ENCODE results near the gene SUZ12. TPM values are rescaled to one million over a fixed set of nuclear protein-coding genes. Genes with fewer than 3 reads are reported as not detected.
"Not testable (repeated sequence)": the region's sequence is repeated elsewhere in the genome, so short reads cannot be mapped to it uniquely, and the experiment has no call there.

Gene SUZ12
- total and polyA plus RNA-seq, 9 of the 15 experiments (the other 6 are each of a cell fraction or from before 2014, with no cell fraction given), result 19.5 to 64.3 (median 47.2) TPM

GRCh38 chr17:31967648-31968047 lies 30.8 kb downstream of the SUZ12 start:
- ATAC-seq, result no peak
- WGBS (ENCODE audit: insufficient coverage, low coverage, missing lambda C conversion rate), result 98% methylated on average over 3 of the region's 3 CpGs
- in situ Hi-C loops (cut with MboI), result no loop called here
- no peaks in the 10 kb centered on the region for H3K9me3 ChIP-seq (replicated peaks; ENCODE audit: control insufficient read depth, insufficient read depth, low read depth, low read length)
- no peak for FAIRE-seq
- no peak overlapping the region for H3K27ac ChIP-seq (ENCODE audit: extremely low read depth, low read depth, low read length)
- BruUV-seq (replicated peaks), result no TSS peak
- no peak for DNase-seq (ENCODE audit: extremely low read depth in 1 of 4, low spot score in 3 of 4)
- no peaks in the 10 kb centered on the region; the same call in 1 of the 3 replicates for H3K79me2 ChIP-seq (ENCODE audit: control insufficient read depth, insufficient read depth, low read length)
- H3K9me1 ChIP-seq (ENCODE audit: control insufficient read depth, insufficient read depth, low read length), result no peaks in the 10 kb centered on the region
- H3K27me3 ChIP-seq (ENCODE audit: control insufficient read depth in 2 of 2, insufficient read depth in 2 of 2, low read length in 2 of 2), result no peaks in the 10 kb centered on the region
- intact Hi-C loops (cut with micrococcal nuclease), result no loop called here
- POLR2A ChIA-PET, result interaction anchor here (0.9 kb wide), 1 partner anchor 39 kb away, joined by 3 read pairs; the partner anchor contains the start of gene LRRC37B
- no peak for TF ChIP-seq BRD9 (IDR thresholded peaks at IDR 0.05; ENCODE audit: low read depth, partially characterized antibody)
- TF ChIP-seq CEBPG (CRISPR knock-in tag; IDR thresholded peaks at IDR 0.05), result 0 out of 2 replicates have a peak, but pooled peaks have one; percentile 16
- no peak for TF ChIP-seq CEBPG (tag; conservative IDR thresholded peaks at IDR 0.05 in 1 of 2, IDR thresholded peaks at IDR 0.05 in 1 of 2)
- TF ChIP-seq ZMIZ1 (IDR thresholded peaks at IDR 0.05; ENCODE audit: low read depth in 2 of 2, low read length in 2 of 2), result no peak
- no peak for TF ChIP-seq SRSF7 (optimal IDR thresholded peaks at IDR 0.05; ENCODE audit: low read depth, low read length)
- TF ChIP-seq TOE1 (IDR thresholded peaks at IDR 0.05; ENCODE audit: borderline replicate concordance), result no peak
- TF ChIP-seq TOE1 (CRISPR knock-in tag; IDR thresholded peaks at IDR 0.05; ENCODE audit: borderline replicate concordance, low read depth), result no peak
- TF ChIP-seq, protein P1, sequence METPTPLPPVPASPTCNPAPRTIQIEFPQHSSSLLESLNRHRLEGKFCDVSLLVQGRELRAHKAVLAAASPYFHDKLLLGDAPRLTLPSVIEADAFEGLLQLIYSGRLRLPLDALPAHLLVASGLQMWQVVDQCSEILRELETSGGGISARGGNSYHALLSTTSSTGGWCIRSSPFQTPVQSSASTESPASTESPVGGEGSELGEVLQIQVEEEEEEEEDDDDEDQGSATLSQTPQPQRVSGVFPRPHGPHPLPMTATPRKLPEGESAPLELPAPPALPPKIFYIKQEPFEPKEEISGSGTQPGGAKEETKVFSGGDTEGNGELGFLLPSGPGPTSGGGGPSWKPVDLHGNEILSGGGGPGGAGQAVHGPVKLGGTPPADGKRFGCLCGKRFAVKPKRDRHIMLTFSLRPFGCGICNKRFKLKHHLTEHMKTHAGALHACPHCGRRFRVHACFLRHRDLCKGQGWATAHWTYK (CRISPR knock-in tag; IDR thresholded peaks at IDR 0.05), result no peak
- no peak for TF ChIP-seq CHD2 (IDR thresholded peaks at IDR 0.05; ENCODE audit: low read depth, low read length)
- no peak for TF ChIP-seq NFYB (IDR thresholded peaks at IDR 0.05; ENCODE audit: extremely low read depth, insufficient read length)
- TF ChIP-seq MECOM (CRISPR knock-in tag; IDR thresholded peaks at IDR 0.05), result no peak
- peak; percentile 41; the same call in 1 of the 2 replicates for TF ChIP-seq CEBPB (tag; IDR thresholded peaks at IDR 0.05)
- no peak overlapping the region for H2AFZ ChIP-seq (ENCODE audit: low read depth, low read length)
- peaks cover 61% of the 10 kb centered on the region; the same call in 1 of the 3 replicates for H3K36me3 ChIP-seq (ENCODE audit: control insufficient read depth, insufficient read depth, low read length)
- H3K4me1 ChIP-seq (replicated peaks in 1 of 2; ENCODE audit: control insufficient read depth in 2 of 2, insufficient read depth in 2 of 2, low read length in 2 of 2), result no peaks in the 10 kb centered on the region; a peak in 1 of 5 replicates
- CTCF ChIA-PET (ENCODE audit: low intra/inter-chr PET ratio), result no interaction called here
- no peak overlapping the region for H3K4me3 ChIP-seq
- no peaks in the 10 kb centered on the region for H4K20me1 ChIP-seq (replicated peaks; ENCODE audit: control insufficient read depth, insufficient read depth, low read length)
- H3K9ac ChIP-seq (ENCODE audit: insufficient read depth in 1 of 2, low read depth in 2 of 2, low read length in 2 of 2), result no peak overlapping the region
- no peak overlapping the region for H3K4me2 ChIP-seq (ENCODE audit: insufficient read depth, low read length)

GRCh38 chr17:31970416-31970815 lies 33.6 kb downstream of the SUZ12 start:
- H3K4me3 ChIP-seq; H3K9ac ChIP-seq (ENCODE audit: insufficient read depth in 1 of 2, low read depth in 2 of 2, low read length in 2 of 2); intact Hi-C loops (cut with micrococcal nuclease); H3K4me1 ChIP-seq (replicated peaks in 1 of 2; ENCODE audit: control insufficient read depth in 2 of 2, insufficient read depth in 2 of 2, low read length in 2 of 2); H3K27me3 ChIP-seq (ENCODE audit: control insufficient read depth in 2 of 2, insufficient read depth in 2 of 2, low read length in 2 of 2); H3K9me3 ChIP-seq (replicated peaks; ENCODE audit: control insufficient read depth, insufficient read depth, low read depth, low read length); FAIRE-seq; H4K20me1 ChIP-seq (replicated peaks; ENCODE audit: control insufficient read depth, insufficient read depth, low read length); H3K27ac ChIP-seq (ENCODE audit: extremely low read depth, low read depth, low read length); H3K4me2 ChIP-seq (ENCODE audit: insufficient read depth, low read length); in situ Hi-C loops (cut with MboI); H3K79me2 ChIP-seq (ENCODE audit: control insufficient read depth, insufficient read depth, low read length); BruUV-seq (replicated peaks); CTCF ChIA-PET (ENCODE audit: low intra/inter-chr PET ratio); ATAC-seq; H3K9me1 ChIP-seq (ENCODE audit: control insufficient read depth, insufficient read depth, low read length); H2AFZ ChIP-seq (ENCODE audit: low read depth, low read length); DNase-seq (ENCODE audit: extremely low read depth in 1 of 4, low spot score in 3 of 4): not testable (repeated sequence)
- peaks cover 58% of the 10 kb centered on the region; the same call in 1 of the 3 replicates for H3K36me3 ChIP-seq (ENCODE audit: control insufficient read depth, insufficient read depth, low read length)
- WGBS (ENCODE audit: insufficient coverage, low coverage, missing lambda C conversion rate), result 89% methylated on average over 4 of the region's 5 CpGs
- POLR2A ChIA-PET, result interaction anchor here (1.4 kb wide), 1 partner anchor 19 kb away, joined by 5 read pairs; no protein-coding TSS in a partner anchor

Data from K562 (cell line).